GM21786 (cell line): ENCODE results near the gene CCDC93.

ENCODE experiments used
- ATAC-seq: cut with Tn5 transposase; IDR thresholded peaks from one replicate; pipeline ENCODE4 v1.9.1; 2021; ENCODE audit not compliant: unreplicated experiment

CCDC93 gene

GRCh38 chr2:118013724-118014491, at the start of gene CCDC93:
Gene CCDC93, minus strand, starts transcription at chr2:118014070. Its CDS starts 75 bp downstream, at chr2:118013995.
- ATAC-seq: peak; percentile 88

- no peak for ATAC-seq
Measured at GRCh38 chr2:118062669-118063068, 48.8 kb upstream of the CCDC93 start.

- ATAC-seq: no peak
Measured at GRCh38 chr2:118062048-118062447, 48.2 kb upstream of the CCDC93 start.

- peak; percentile 73 for ATAC-seq
Measured at GRCh38 chr2:118061135-118061955, 47.5 kb upstream of the CCDC93 start.

- ATAC-seq: no peak
Measured at GRCh38 chr2:118059919-118060478, 46.1 kb upstream of the CCDC93 start.

- ATAC-seq: no peak
Measured at GRCh38 chr2:118058951-118059350, 45.1 kb upstream of the CCDC93 start.

GRCh38 chr2:118056801-118057200, 42.9 kb upstream of the CCDC93 start:
- no peak for ATAC-seq

- peak; percentile 87 for ATAC-seq
Measured at GRCh38 chr2:118056165-118056534, 42.3 kb upstream of the CCDC93 start.

- ATAC-seq: peak; percentile 81
Measured at GRCh38 chr2:118055512-118056164, 41.8 kb upstream of the CCDC93 start.

GRCh38 chr2:118054213-118055008, 40.5 kb upstream of the CCDC93 start:
- ATAC-seq: no peak

GRCh38 chr2:118053681-118054080, 39.8 kb upstream of the CCDC93 start:
- no peak for ATAC-seq

GRCh38 chr2:118052474-118052873, 38.6 kb upstream of the CCDC93 start:
- no peak for ATAC-seq

GRCh38 chr2:118051826-118052358, 38.0 kb upstream of the CCDC93 start:
- no peak for ATAC-seq

- no peak for ATAC-seq
Measured at GRCh38 chr2:118050974-118051373, 37.1 kb upstream of the CCDC93 start.

- ATAC-seq: no peak
Measured at GRCh38 chr2:118050386-118050785, 36.5 kb upstream of the CCDC93 start.

- peak; percentile 85 for ATAC-seq
Measured at GRCh38 chr2:118049816-118050140, 35.9 kb upstream of the CCDC93 start.

- ATAC-seq: peak; percentile 28
Measured at GRCh38 chr2:118049140-118049815, 35.4 kb upstream of the CCDC93 start.

- ATAC-seq: no peak
Measured at GRCh38 chr2:118048401-118048800, 34.5 kb upstream of the CCDC93 start.

GRCh38 chr2:118047380-118047826, 33.5 kb upstream of the CCDC93 start:
- ATAC-seq: no peak
